HepG2 (cell line): Measurements from ENCODE around the gene CAMTA1. TPM values are rescaled to one million over a fixed set of nuclear protein-coding genes. Genes with fewer than 3 reads are reported as not detected.

Source experiments
- ATAC-seq: fragments of 200-7000 bp; cut with Tn5 transposase; 3 replicates; pipeline ENCODE4 v1.9.1; 2020; ENCODE audit warnings: mild to moderate bottlenecking, moderate library complexity
- BruUV-seq: library from RNA; stranded (reverse); fragments of 400-500 nt; replicated peaks from 2 replicates; lab custom pipeline; 2021; lab: Mats Ljungman, UMichigan
- CTCF ChIA-PET: fragments of 300-600 bp; formaldehyde crosslinking; extraction: SDS; loops from one replicate; lab custom pipeline; 2021; ENCODE audit warnings: low total read pairs, inconsistent platforms, low intra/inter-chr PET ratio; lab: Yijun Ruan, JAX
- POLR2A ChIA-PET: fragments of 350-600 bp; sonication (Branson Sonifier 250); formaldehyde crosslinking; loops from one replicate; lab custom pipeline; 2020; ENCODE audit warnings: antibody characterized with exemption, inconsistent platforms; lab: Yijun Ruan, JAX
- DNase-seq: peaks from one replicate; pipeline ENCODE4 v3.0.0-alpha.2; 2015; ENCODE audit warnings: low spot score
- FAIRE-seq: peaks from 3 replicates; lab custom pipeline; 2011; peaks lifted over from hg19 to GRCh38; lab: Jason Lieb, UNC
- H2AFZ ChIP-seq: one replicate; pipeline ENCODE4 v1.6.1; 2011; ENCODE audit warnings: low read length, inconsistent platforms
- H3K27ac ChIP-seq: fragments of 300-600 bp; 3 replicates; pipeline ENCODE4 v1.8.0; 2011; ENCODE audit warnings: mixed run types, mild to moderate bottlenecking, mixed read lengths, low read length, inconsistent platforms; ENCODE audit not compliant: insufficient read depth; ENCODE audit errors: extremely low read length
- H3K27me3 ChIP-seq, 2 experiments: fragments of 200-600 bp in 1 of 2; 2 replicates in 1 of 2; 3 replicates in 1 of 2; pipeline versions ENCODE4 v1.6.0 to v1.8.0; 2011; ENCODE audit warnings: low read length in 2 of 2, mild to moderate bottlenecking in 2 of 2, moderate library complexity in 2 of 2, inconsistent platforms in 1 of 2; ENCODE audit not compliant: insufficient read depth in 2 of 2, control insufficient read depth in 1 of 2
- H3K36me3 ChIP-seq, 2 experiments: fragments of 200-600 bp in 1 of 2; replicated peaks in 1 of 2; 2 replicates in 1 of 2; 3 replicates in 1 of 2; pipeline versions ENCODE4 v1.5.1 to v1.8.0; 2011; ENCODE audit warnings: low read length in 2 of 2, inconsistent platforms in 1 of 2; ENCODE audit not compliant: insufficient read depth in 2 of 2, control insufficient read depth in 1 of 2
- H3K4me1 ChIP-seq: 2 replicates; pipeline ENCODE4 v1.5.1; 2012; ENCODE audit warnings: low read length, inconsistent platforms; ENCODE audit not compliant: insufficient read depth
- H3K4me2 ChIP-seq: 2 replicates; pipeline ENCODE4 v1.6.0; 2011; ENCODE audit warnings: low read depth, low read length, inconsistent platforms
- H3K4me3 ChIP-seq, 3 experiments: fragments of 200-600 bp in 1 of 3; sonication (generic), shearing (Covaris generic) in 1 of 3; replicated peaks in 1 of 3; 2 replicates each; pipeline ENCODE4 v1.5.1; 2011 to 2016; ENCODE audit warnings: low read length in 3 of 3, inconsistent platforms in 2 of 3, low read depth in 2 of 3, mild to moderate bottlenecking in 2 of 3, control low read depth in 1 of 3, mixed read lengths in 1 of 3; ENCODE audit not compliant: insufficient read depth in 1 of 3
- H3K79me2 ChIP-seq: one replicate; pipeline ENCODE4 v1.6.1; 2011; ENCODE audit warnings: low read length, inconsistent platforms; ENCODE audit not compliant: insufficient read depth
- H3K9ac ChIP-seq: 2 replicates; pipeline ENCODE4 v1.6.0; 2011; ENCODE audit warnings: mild to moderate bottlenecking, low read depth, low read length, inconsistent platforms; ENCODE audit not compliant: insufficient read depth
- H3K9me3 ChIP-seq: 2 replicates; pipeline ENCODE4 v1.5.1; 2012; ENCODE audit warnings: mild to moderate bottlenecking, low read length
- H4K20me1 ChIP-seq: 2 replicates; pipeline ENCODE4 v1.6.0; 2011; ENCODE audit warnings: inconsistent platforms, mild to moderate bottlenecking, low read length, moderate library complexity; ENCODE audit not compliant: insufficient read depth
- FOXA3 ChIP-seq: IDR thresholded peaks from 2 replicates; pipeline ENCODE4 v1.6.1; 2016; ENCODE audit warnings: missing genetic modification reagents, missing compliant biosample characterization
- SP5 ChIP-seq: IDR thresholded peaks from 2 replicates; pipeline ENCODE4 v1.6.1; 2016; ENCODE audit warnings: low read depth, borderline replicate concordance
- ZC3H4 ChIP-seq: sonication (generic); formaldehyde crosslinking; IDR thresholded peaks from 2 replicates; pipeline ENCODE4 v1.4.0; 2020; ENCODE audit warnings: missing genetic modification reagents, borderline replicate concordance
- ZFP37 ChIP-seq: sonication (generic); formaldehyde crosslinking; IDR thresholded peaks from 2 replicates; pipeline ENCODE4 v1.4.0; 2020; ENCODE audit warnings: missing genetic modification reagents, borderline replicate concordance
- ZFP62 ChIP-seq: sonication (generic); formaldehyde crosslinking; IDR thresholded peaks from 2 replicates; pipeline ENCODE4 v1.4.0; 2020; ENCODE audit warnings: missing genetic modification reagents
- ZNF552 ChIP-seq: sonication (generic); formaldehyde crosslinking; IDR thresholded peaks from 2 replicates; pipeline ENCODE4 v1.9.0; 2022; ENCODE audit warnings: missing genetic modification reagents, mild to moderate bottlenecking, borderline replicate concordance
- ZSCAN9 ChIP-seq: IDR thresholded peaks from 2 replicates; pipeline ENCODE4 v1.6.1; 2016; ENCODE audit warnings: borderline replicate concordance
- WGBS: methylation state at CpG from one replicate; pipeline ENCODE4 v1.1.6; 2017; ENCODE audit warnings: low lambda C conversion rate; 5-methylcytosine and 5-hydroxymethylcytosine counted together
- in situ Hi-C: cut with HindIII; loops from 2 replicates; pipeline ENCODE4 v1.10.0; 2017; ENCODE audit warnings: low pct_unique_long_range_greater_than_20kb; ENCODE audit not compliant: extremely low pct_ligation_motif_present
- intact Hi-C: fragments of 100-400 bp; cut with micrococcal nuclease; formaldehyde crosslinking; loops from one replicate; pipeline ENCODE4 v1.10.0; 2022; ENCODE audit not compliant: unreplicated experiment
- polyA plus RNA-seq, 8 experiments: library from polyadenylated mRNA; depleted of rRNA in 3 of 8; stranded (reverse) in 7 of 8; unstranded in 1 of 8; fragments of >200 nt; fragmentation: Illumina TruSeq in 4 of 8; extraction: Trizol in 4 of 8; gene quantifications; 2 replicates each; pipeline versions ENCODE4 v1.2.1 to v1.2.3, GENCODE V29; 2011 to 2016; ENCODE audit warnings: low read depth in 4 of 8, missing spikeins in 1 of 8, mixed read lengths in 1 of 8; ENCODE audit not compliant: insufficient read depth in 1 of 8
- total RNA-seq, 5 experiments: library from RNA; depleted of rRNA; stranded (reverse); fragments of >200 nt; fragmentation: Illumina TruSeq; extraction: Trizol; gene quantifications; 2 replicates each; pipeline ENCODE4 v1.2.3, GENCODE V29; 2016; ENCODE audit warnings: low read depth in 1 of 5
- TF ChIP-seq, protein P1 (sequence below): sonication (generic); formaldehyde crosslinking; IDR thresholded peaks from 2 replicates; pipeline ENCODE4 v1.4.0; 2020; ENCODE audit warnings: missing genetic modification reagents
- TF ChIP-seq, protein P2 (sequence below): sonication (generic); formaldehyde crosslinking; IDR thresholded peaks from 2 replicates; pipeline ENCODE4 v1.4.0; 2020; ENCODE audit warnings: missing genetic modification reagents, low read depth, mild to moderate bottlenecking, borderline replicate concordance
- TF ChIP-seq, protein P3 (sequence below): sonication (generic); formaldehyde crosslinking; IDR thresholded peaks from 2 replicates; pipeline ENCODE4 v1.4.0; 2020; ENCODE audit warnings: missing genetic modification reagents, borderline replicate concordance

Gene CAMTA1
- total and polyA plus RNA-seq, 2 of the 13 experiments (the other 11 are each of a cell fraction or from before 2014, with no cell fraction given), result 25.0 to 36.4 TPM

GRCh38 chr1:7684132-7684531, 898.9 kb downstream of the CAMTA1 start:
- no peak for DNase-seq
- Histone ChIP-seq H4K20me1 (no peaks in the 10 kb centered on the region), H2AFZ (no peak overlapping the region), H3K4me2 (no peak overlapping the region), H3K27ac (no peak overlapping the region), H3K79me2 (no peaks in the 10 kb centered on the region), H3K9ac (no peak overlapping the region), H3K9me3 (no peaks in the 10 kb centered on the region), H3K4me1 (peaks cover 73% of the 10 kb centered on the region), H3K36me3 (no peaks in the 10 kb centered on the region), H3K27me3 (peaks cover 0 to 27% of the 10 kb centered on the region in 2 experiments; a peak in 4 of 5 replicates), H3K4me3 (no peak overlapping the region)
- no peak for ATAC-seq
- in situ Hi-C loops (no loop called here), intact Hi-C loops (no loop called here)
- FAIRE-seq, result no peak
- TF ChIP-seq FOXA3 (no peak), ZFP37 (CRISPR knock-in tag) (no peak), SP5 (CRISPR knock-in tag) (no peak), ZFP62 (CRISPR knock-in tag) (no peak), ZNF552 (CRISPR knock-in tag) (no peak), ZSCAN9 (no peak), ZC3H4 (CRISPR knock-in tag) (no peak)
- TF ChIP-seq, protein P1, sequence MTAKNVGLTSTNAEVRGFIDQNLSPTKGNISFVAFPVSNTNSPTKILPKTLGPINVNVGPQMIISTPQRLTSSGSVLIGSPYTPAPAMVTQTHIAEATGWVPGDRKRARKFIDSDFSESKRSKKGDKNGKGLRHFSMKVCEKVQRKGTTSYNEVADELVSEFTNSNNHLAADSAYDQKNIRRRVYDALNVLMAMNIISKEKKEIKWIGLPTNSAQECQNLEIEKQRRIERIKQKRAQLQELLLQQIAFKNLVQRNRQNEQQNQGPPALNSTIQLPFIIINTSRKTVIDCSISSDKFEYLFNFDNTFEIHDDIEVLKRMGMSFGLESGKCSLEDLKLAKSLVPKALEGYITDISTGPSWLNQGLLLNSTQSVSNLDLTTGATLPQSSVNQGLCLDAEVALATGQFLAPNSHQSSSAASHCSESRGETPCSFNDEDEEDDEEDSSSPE, result no peak
- TF ChIP-seq, protein P2, sequence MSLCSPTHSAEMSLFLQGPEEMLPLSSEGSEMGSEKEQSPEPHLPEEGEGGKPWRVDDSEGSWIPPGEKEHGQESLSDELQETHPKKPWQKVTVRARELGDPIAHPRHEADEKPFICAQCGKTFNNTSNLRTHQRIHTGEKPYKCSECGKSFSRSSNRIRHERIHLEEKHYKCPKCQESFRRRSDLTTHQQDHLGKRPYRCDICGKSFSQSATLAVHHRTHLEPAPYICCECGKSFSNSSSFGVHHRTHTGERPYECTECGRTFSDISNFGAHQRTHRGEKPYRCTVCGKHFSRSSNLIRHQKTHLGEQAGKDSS, result no peak
- TF ChIP-seq, protein P3, sequence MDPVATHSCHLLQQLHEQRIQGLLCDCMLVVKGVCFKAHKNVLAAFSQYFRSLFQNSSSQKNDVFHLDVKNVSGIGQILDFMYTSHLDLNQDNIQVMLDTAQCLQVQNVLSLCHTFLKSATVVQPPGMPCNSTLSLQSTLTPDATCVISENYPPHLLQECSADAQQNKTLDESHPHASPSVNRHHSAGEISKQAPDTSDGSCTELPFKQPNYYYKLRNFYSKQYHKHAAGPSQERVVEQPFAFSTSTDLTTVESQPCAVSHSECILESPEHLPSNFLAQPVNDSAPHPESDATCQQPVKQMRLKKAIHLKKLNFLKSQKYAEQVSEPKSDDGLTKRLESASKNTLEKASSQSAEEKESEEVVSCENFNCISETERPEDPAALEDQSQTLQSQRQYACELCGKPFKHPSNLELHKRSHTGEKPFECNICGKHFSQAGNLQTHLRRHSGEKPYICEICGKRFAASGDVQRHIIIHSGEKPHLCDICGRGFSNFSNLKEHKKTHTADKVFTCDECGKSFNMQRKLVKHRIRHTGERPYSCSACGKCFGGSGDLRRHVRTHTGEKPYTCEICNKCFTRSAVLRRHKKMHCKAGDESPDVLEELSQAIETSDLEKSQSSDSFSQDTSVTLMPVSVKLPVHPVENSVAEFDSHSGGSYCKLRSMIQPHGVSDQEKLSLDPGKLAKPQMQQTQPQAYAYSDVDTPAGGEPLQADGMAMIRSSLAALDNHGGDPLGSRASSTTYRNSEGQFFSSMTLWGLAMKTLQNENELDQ (CRISPR knock-in tag), result no peak
- POLR2A ChIA-PET, result interaction anchor here (7.2 kb wide), 1 partner anchor 19 kb away, joined by 94 read pairs; no protein-coding TSS in a partner anchor
- no TSS peak for BruUV-seq
- WGBS, result 20% methylated on average over 1 of the region's 8 CpGs
- CTCF ChIA-PET, result no interaction called here
